Upper lobe of right lung (tissue), 1 donor: ENCODE measurements around the gene SLC44A4. TPM values are rescaled to one million over a fixed set of nuclear protein-coding genes. Genes with fewer than 3 reads are reported as not detected.

Experiments used
- ATAC-seq: fragments of 200-7000 bp; cut with Tn5 transposase; one replicate; pipeline ENCODE4 v1.9.1; 2020; ENCODE audit warnings: mild to moderate bottlenecking, moderate library complexity
- DNase-seq: peaks from one replicate; pipeline ENCODE4 v3.0.0-alpha.2; 2020
- H3K27ac ChIP-seq: fragments of 200-600 bp; one replicate; pipeline ENCODE4 v1.8.0; 2022
- H3K27me3 ChIP-seq: fragments of 200-600 bp; one replicate; pipeline ENCODE4 v1.8.0; 2022; ENCODE audit warnings: mild to moderate bottlenecking
- H3K36me3 ChIP-seq: fragments of 200-600 bp; one replicate; pipeline ENCODE4 v1.8.0; 2022
- H3K4me1 ChIP-seq: fragments of 200-600 bp; one replicate; pipeline ENCODE4 v1.8.0; 2022
- H3K4me3 ChIP-seq: fragments of 200-600 bp; one replicate; pipeline ENCODE4 v1.8.0; 2022; ENCODE audit warnings: mild to moderate bottlenecking
- H3K9me3 ChIP-seq: fragments of 200-600 bp; one replicate; pipeline ENCODE4 v1.8.0; 2022
- intact Hi-C: fragments of 100-400 bp; cut with DNase I; formaldehyde crosslinking; loops from one replicate; pipeline ENCODE4 v1.11.0; 2022
- total RNA-seq: library from RNA; stranded (reverse); fragmentation: NEBNext Ultra II Directional; extraction: Animal tissue kit (Norgen Biotek cat#: 25700); gene quantifications from one replicate; pipeline ENCODE4 v1.2.1, GENCODE V29; 2021
- TF ChIP-seq, protein P1 (sequence below): fragments of 200-600 bp; IDR thresholded peaks from one replicate; pipeline ENCODE4 v1.8.0; 2022; ENCODE audit warnings: antibody characterized with exemption
- donor health status: DM: no; HTN: yes; CAD: no; lungs with severe emphysema.

The SLC44A4 gene
- total RNA-seq, 1 donor from 2014 or later: 23.1 TPM

DNA sequence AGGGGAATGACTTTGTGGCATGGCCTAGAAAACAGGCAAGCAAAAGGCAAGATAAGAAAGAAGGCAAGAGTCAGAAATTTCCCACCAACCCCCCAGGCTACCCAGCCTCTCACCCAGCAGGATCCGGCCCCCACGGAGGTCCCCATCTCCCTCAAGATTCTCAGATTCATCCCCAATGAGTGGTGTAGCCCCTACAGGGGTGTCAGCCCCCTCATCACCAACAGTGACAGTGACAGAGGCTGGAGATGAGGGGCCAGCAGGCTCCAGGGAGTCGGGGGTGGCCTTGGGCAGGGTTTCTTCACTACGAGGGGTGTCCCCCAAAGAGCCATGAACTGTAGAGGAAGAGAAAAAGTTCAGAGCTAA lies 17.7 kb upstream of the SLC44A4 start:
- H3K36me3 ChIP-seq: peaks cover 37% of the 10 kb centered on the region
- ATAC-seq: no peak
- intact Hi-C loops: no loop called here

DNA sequence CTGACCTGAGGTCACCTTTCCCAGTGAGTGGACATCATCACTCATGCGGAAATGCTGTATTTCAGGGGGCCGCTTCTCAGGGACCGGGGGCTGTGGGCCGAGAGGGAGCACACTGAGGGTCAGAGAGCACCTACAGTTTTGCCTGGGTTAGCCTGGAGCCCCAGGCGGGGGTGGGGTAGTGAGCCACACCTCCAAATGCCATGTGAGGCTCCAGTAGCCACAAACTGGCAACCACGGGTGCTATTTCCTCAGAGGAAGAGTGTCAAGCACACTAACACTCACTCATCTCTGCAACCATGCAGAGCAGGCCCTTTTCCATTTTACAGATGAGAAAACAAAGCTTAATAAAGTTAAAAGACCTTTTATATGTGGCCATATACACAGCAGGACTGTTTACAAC lies 14.0 kb upstream of the SLC44A4 start:
- Histone ChIP-seq H3K27ac (no peak overlapping the region), H3K36me3 (peaks cover 67% of the 10 kb centered on the region), H3K9me3 (no peaks in the 10 kb centered on the region), H3K4me3 (no peak overlapping the region), H3K4me1 (peaks cover 6% of the 10 kb centered on the region), H3K27me3 (no peaks in the 10 kb centered on the region)
- TF ChIP-seq, protein P1, sequence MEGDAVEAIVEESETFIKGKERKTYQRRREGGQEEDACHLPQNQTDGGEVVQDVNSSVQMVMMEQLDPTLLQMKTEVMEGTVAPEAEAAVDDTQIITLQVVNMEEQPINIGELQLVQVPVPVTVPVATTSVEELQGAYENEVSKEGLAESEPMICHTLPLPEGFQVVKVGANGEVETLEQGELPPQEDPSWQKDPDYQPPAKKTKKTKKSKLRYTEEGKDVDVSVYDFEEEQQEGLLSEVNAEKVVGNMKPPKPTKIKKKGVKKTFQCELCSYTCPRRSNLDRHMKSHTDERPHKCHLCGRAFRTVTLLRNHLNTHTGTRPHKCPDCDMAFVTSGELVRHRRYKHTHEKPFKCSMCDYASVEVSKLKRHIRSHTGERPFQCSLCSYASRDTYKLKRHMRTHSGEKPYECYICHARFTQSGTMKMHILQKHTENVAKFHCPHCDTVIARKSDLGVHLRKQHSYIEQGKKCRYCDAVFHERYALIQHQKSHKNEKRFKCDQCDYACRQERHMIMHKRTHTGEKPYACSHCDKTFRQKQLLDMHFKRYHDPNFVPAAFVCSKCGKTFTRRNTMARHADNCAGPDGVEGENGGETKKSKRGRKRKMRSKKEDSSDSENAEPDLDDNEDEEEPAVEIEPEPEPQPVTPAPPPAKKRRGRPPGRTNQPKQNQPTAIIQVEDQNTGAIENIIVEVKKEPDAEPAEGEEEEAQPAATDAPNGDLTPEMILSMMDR: no peak
- ATAC-seq: no peak
- intact Hi-C loops: no loop called here
- no peak for DNase-seq

More for the DNA sequence above, 17.7 kb upstream of the SLC44A4 start:
- Histone ChIP-seq H3K4me1 (peaks cover 16% of the 10 kb centered on the region), H3K4me3 (peak overlapping the region; percentile 100), H3K27me3 (no peaks in the 10 kb centered on the region), H3K27ac (peak overlapping the region; percentile 66), H3K9me3 (no peaks in the 10 kb centered on the region)
- TF ChIP-seq, protein P1: no peak
- no peak for DNase-seq

GRCh38 chr6:31889331-31889972 lies 10.7 kb upstream of the SLC44A4 start:
- H3K27ac ChIP-seq: no peak overlapping the region
- TF ChIP-seq, protein P1: no peak
- no peaks in the 10 kb centered on the region for H3K4me1 ChIP-seq
- peaks cover 84% of the 10 kb centered on the region for H3K36me3 ChIP-seq
- no peaks in the 10 kb centered on the region for H3K9me3 ChIP-seq
- no peak for ATAC-seq
- no peak overlapping the region for H3K4me3 ChIP-seq
- intact Hi-C loops: no loop called here
- no peak for DNase-seq
- H3K27me3 ChIP-seq: no peaks in the 10 kb centered on the region

GRCh38 chr6:31888276-31889258 lies 9.8 kb upstream of the SLC44A4 start:
- Histone ChIP-seq H3K36me3 (peaks cover 90% of the 10 kb centered on the region), H3K27me3 (no peaks in the 10 kb centered on the region), H3K4me3 (no peak overlapping the region), H3K9me3 (no peaks in the 10 kb centered on the region), H3K4me1 (no peaks in the 10 kb centered on the region), H3K27ac (no peak overlapping the region)
- ATAC-seq (peak; percentile 64), DNase-seq (peak; percentile 73)
- TF ChIP-seq, protein P1: peak; percentile 70
- intact Hi-C loops: no loop called here

- TF ChIP-seq, protein P1: no peak
- Histone ChIP-seq H3K9me3 (no peaks in the 10 kb centered on the region), H3K27me3 (no peaks in the 10 kb centered on the region), H3K27ac (no peak overlapping the region), H3K4me1 (no peaks in the 10 kb centered on the region), H3K36me3 (peaks cover 90% of the 10 kb centered on the region), H3K4me3 (no peak overlapping the region)
- ATAC-seq (no peak), DNase-seq (no peak)
- intact Hi-C loops: no loop called here
These were observed 8.6 kb upstream of the SLC44A4 start for GRCh38 chr6:31887173-31888007.
